Neuronal stem cell (in vitro differentiated cells): Measurements from ENCODE around the gene ZC3H7B.

Experiments used
- DNase-seq: peaks from one replicate; pipeline ENCODE4 v3.0.0-alpha.2; 2013; ENCODE audit warnings: low spot score
- H2AFZ ChIP-seq: one replicate; pipeline ENCODE4 v1.6.1; 2013; ENCODE audit warnings: mild to moderate bottlenecking, low read length, inconsistent platforms
- H2AK5ac ChIP-seq: 2 replicates; pipeline ENCODE4 v1.6.1; 2013; ENCODE audit warnings: low read depth, mild to moderate bottlenecking, inconsistent platforms, low read length, moderate library complexity, mixed read lengths
- H2BK120ac ChIP-seq: 2 replicates; pipeline ENCODE4 v1.6.1; 2013; ENCODE audit warnings: low read depth, mild to moderate bottlenecking, inconsistent platforms, low read length, moderate library complexity, mixed read lengths
- H2BK12ac ChIP-seq: one replicate; pipeline ENCODE4 v1.6.1; 2013; ENCODE audit warnings: low read length, inconsistent platforms
- H2BK15ac ChIP-seq: 2 replicates; pipeline ENCODE4 v1.6.1; 2013; ENCODE audit warnings: mild to moderate bottlenecking, low read length, inconsistent platforms, mixed read lengths
- H2BK5ac ChIP-seq: one replicate; pipeline ENCODE4 v1.6.1; 2013; ENCODE audit warnings: inconsistent platforms, mild to moderate bottlenecking, low read length, moderate library complexity
- H3K14ac ChIP-seq: one replicate; pipeline ENCODE4 v1.6.1; 2013; ENCODE audit warnings: low read length, inconsistent platforms
- H3K18ac ChIP-seq: 2 replicates; pipeline ENCODE4 v1.6.1; 2013; ENCODE audit warnings: low read length, inconsistent platforms
- H3K23ac ChIP-seq: 2 replicates; pipeline ENCODE4 v1.6.1; 2013; ENCODE audit warnings: low read depth, mild to moderate bottlenecking, mixed read lengths, low read length, inconsistent platforms; ENCODE audit not compliant: poor library complexity
- H3K27ac ChIP-seq: replicated peaks from 3 replicates; pipeline ENCODE4 v1.5.1; 2013; ENCODE audit warnings: low read length, inconsistent platforms
- H3K27me3 ChIP-seq, 3 experiments: 2 replicates each; pipeline ENCODE4 v1.6.1; 2013; ENCODE audit warnings: low read length in 3 of 3, mild to moderate bottlenecking in 2 of 3, inconsistent platforms in 1 of 3, low read depth in 1 of 3, mixed read lengths in 1 of 3, moderate library complexity in 1 of 3; ENCODE audit not compliant: control insufficient read depth in 3 of 3, insufficient read depth in 3 of 3
- H3K36me3 ChIP-seq, 2 donors: replicated peaks in 1 of 2; 2 replicates each; pipeline ENCODE4 v1.6.1; 2013; ENCODE audit warnings: low read length in 2 of 2; ENCODE audit not compliant: control insufficient read depth in 2 of 2, insufficient read depth in 2 of 2
- H3K4ac ChIP-seq: 2 replicates; pipeline ENCODE4 v1.6.1; 2013; ENCODE audit warnings: inconsistent platforms, mild to moderate bottlenecking, low read length, moderate library complexity
- H3K4me1 ChIP-seq, 2 donors: 1 replicate in 1 of 2; 2 replicates in 1 of 2; pipeline ENCODE4 v1.6.1; 2013; ENCODE audit warnings: low read length in 2 of 2, low read depth in 1 of 2; ENCODE audit not compliant: control insufficient read depth in 2 of 2, insufficient read depth in 1 of 2
- H3K4me2 ChIP-seq: one replicate; pipeline ENCODE4 v1.6.1; 2013; ENCODE audit warnings: mild to moderate bottlenecking, low read length, inconsistent platforms; ENCODE audit not compliant: insufficient read depth, poor library complexity, severe bottlenecking
- H3K4me3 ChIP-seq, 2 donors: 2 replicates each; pipeline ENCODE4 v1.5.1; 2013; ENCODE audit warnings: low read length in 2 of 2, mild to moderate bottlenecking in 2 of 2, inconsistent platforms in 1 of 2, moderate library complexity in 1 of 2
- H3K79me1 ChIP-seq: one replicate; pipeline ENCODE4 v1.6.1; 2013; ENCODE audit warnings: low read depth, mild to moderate bottlenecking, inconsistent platforms, low read length, moderate library complexity
- H3K9ac ChIP-seq: one replicate; pipeline ENCODE4 v1.6.1; 2013; ENCODE audit warnings: mild to moderate bottlenecking, low read depth, low read length, inconsistent platforms; ENCODE audit not compliant: poor library complexity
- H3K9me3 ChIP-seq, 2 donors: replicated peaks in 1 of 2; 2 replicates each; pipeline versions ENCODE3 to v1.6.1; 2013; ENCODE audit warnings: low read length in 2 of 2, mild to moderate bottlenecking in 2 of 2, inconsistent platforms in 1 of 2, low read depth in 1 of 2, mixed read lengths in 1 of 2, moderate library complexity in 1 of 2; ENCODE audit not compliant: control insufficient read depth in 2 of 2, insufficient read depth in 1 of 2
- H4K8ac ChIP-seq: one replicate; pipeline ENCODE4 v1.6.1; 2013; ENCODE audit warnings: low read depth, mild to moderate bottlenecking, inconsistent platforms, low read length, moderate library complexity
- H4K91ac ChIP-seq: one replicate; pipeline ENCODE4 v1.6.1; 2013; ENCODE audit warnings: low read length, low read depth, mild to moderate bottlenecking, inconsistent platforms; ENCODE audit not compliant: poor library complexity
- WGBS, 2 donors: extraction: QIAGEN DNeasy Blood & Tissue Kit; methylation state at CpG; one replicate each; pipeline ENCODE4 v1.1.7; 2013; ENCODE audit warnings: missing lambda C conversion rate in 2 of 2, mixed read lengths in 1 of 2; ENCODE audit not compliant: insufficient read length in 2 of 2, insufficient replicate concordance in 1 of 2; ENCODE audit errors: extremely low coverage in 2 of 2; 5-methylcytosine and 5-hydroxymethylcytosine counted together

ZC3H7B gene

GRCh38 chr22:41358927-41359326, 57.6 kb downstream of the ZC3H7B start:
- Histone ChIP-seq H3K18ac (peak overlapping the region; percentile 85), H3K14ac (peak overlapping the region; percentile 56), H2AFZ (no peak overlapping the region), H3K9ac (no peak overlapping the region), H2BK15ac (peak overlapping the region; percentile 85), H3K4me2 (peak overlapping the region; percentile 11), H3K36me3 (peaks cover 33 to 59% of the 10 kb centered on the region in 2 donors), H4K8ac (no peak overlapping the region), H3K4me1 (peaks cover 2 to 14% of the 10 kb centered on the region in 2 donors), H3K79me1 (peaks cover 7% of the 10 kb centered on the region), H2AK5ac (peak overlapping the region; percentile 92), H3K4ac (peak overlapping the region; percentile 89), H2BK12ac (no peak overlapping the region), H3K27me3 (no peaks in the 10 kb centered on the region), H3K4me3 (no peak overlapping the region), H3K23ac (peak overlapping the region; percentile 75), H4K91ac (no peak overlapping the region), H2BK5ac (no peak overlapping the region), H3K9me3 (no peaks in the 10 kb centered on the region), H2BK120ac (no peak overlapping the region), H3K27ac (no peak overlapping the region)
- DNase-seq, result no peak
- no CpG with 5 or more reads among the region's 17 CpGs for WGBS, 2 donors

- H4K8ac ChIP-seq, result no peak overlapping the region
- H3K14ac ChIP-seq, result no peak overlapping the region
- H2BK120ac ChIP-seq, result no peak overlapping the region
- WGBS, 2 donors, result no CpG with 5 or more reads among the region's 4 CpGs
- H3K27me3 ChIP-seq, result no peaks in the 10 kb centered on the region
- no peak overlapping the region for H3K4me3 ChIP-seq
- no peaks in the 10 kb centered on the region for H3K9me3 ChIP-seq
- no peak overlapping the region for H2AFZ ChIP-seq
- peaks cover 5% of the 10 kb centered on the region for H3K79me1 ChIP-seq
- no peak overlapping the region for H2AK5ac ChIP-seq
- H3K4ac ChIP-seq, result no peak overlapping the region
- H4K91ac ChIP-seq, result no peak overlapping the region
- peak overlapping the region; percentile 59 for H3K18ac ChIP-seq
- peak overlapping the region; percentile 7 for H3K27ac ChIP-seq
- peaks cover 30 to 55% of the 10 kb centered on the region in 2 donors for H3K36me3 ChIP-seq
- no peak for DNase-seq
- H2BK12ac ChIP-seq, result no peak overlapping the region
- H2BK15ac ChIP-seq, result no peak overlapping the region
- no peak overlapping the region for H3K4me2 ChIP-seq
- H3K9ac ChIP-seq, result no peak overlapping the region
- no peak overlapping the region for H2BK5ac ChIP-seq
- H3K23ac ChIP-seq, result no peak overlapping the region
- peaks cover 2 to 17% of the 10 kb centered on the region in 2 donors for H3K4me1 ChIP-seq
Observed at GRCh38 chr22:41359376-41359775, 58.1 kb downstream of the ZC3H7B start.

- peaks cover 24 to 47% of the 10 kb centered on the region in 2 donors for H3K36me3 ChIP-seq
- DNase-seq, result no peak
- no peak overlapping the region for H2AFZ ChIP-seq
- peak overlapping the region; percentile 48 for H2AK5ac ChIP-seq
- no peak overlapping the region for H3K4me2 ChIP-seq
- H3K27ac ChIP-seq, result peak overlapping the region; percentile 39
- H3K4me3 ChIP-seq, result peak overlapping the region in 1 of 2 donors; percentile 10
- peaks cover 5% of the 10 kb centered on the region for H3K79me1 ChIP-seq
- peak overlapping the region; percentile 96 for H3K18ac ChIP-seq
- no peak overlapping the region for H4K91ac ChIP-seq
- H3K4me1 ChIP-seq, result peaks cover 5 to 20% of the 10 kb centered on the region in 2 donors
- no peak overlapping the region for H4K8ac ChIP-seq
- no peak overlapping the region for H3K23ac ChIP-seq
- H3K9ac ChIP-seq, result no peak overlapping the region
- no peak overlapping the region for H2BK5ac ChIP-seq
- H3K14ac ChIP-seq, result no peak overlapping the region
- H3K4ac ChIP-seq, result no peak overlapping the region
- no CpG with 5 or more reads among the region's 11 CpGs for WGBS, 2 donors
- no peaks in the 10 kb centered on the region for H3K27me3 ChIP-seq
- peak overlapping the region; percentile 73 for H2BK120ac ChIP-seq
- peak overlapping the region; percentile 88 for H2BK12ac ChIP-seq
- peak overlapping the region; percentile 19 for H2BK15ac ChIP-seq
- H3K9me3 ChIP-seq, result no peaks in the 10 kb centered on the region
Observed at GRCh38 chr22:41360126-41360525, 58.8 kb downstream of the ZC3H7B start.

DNA sequence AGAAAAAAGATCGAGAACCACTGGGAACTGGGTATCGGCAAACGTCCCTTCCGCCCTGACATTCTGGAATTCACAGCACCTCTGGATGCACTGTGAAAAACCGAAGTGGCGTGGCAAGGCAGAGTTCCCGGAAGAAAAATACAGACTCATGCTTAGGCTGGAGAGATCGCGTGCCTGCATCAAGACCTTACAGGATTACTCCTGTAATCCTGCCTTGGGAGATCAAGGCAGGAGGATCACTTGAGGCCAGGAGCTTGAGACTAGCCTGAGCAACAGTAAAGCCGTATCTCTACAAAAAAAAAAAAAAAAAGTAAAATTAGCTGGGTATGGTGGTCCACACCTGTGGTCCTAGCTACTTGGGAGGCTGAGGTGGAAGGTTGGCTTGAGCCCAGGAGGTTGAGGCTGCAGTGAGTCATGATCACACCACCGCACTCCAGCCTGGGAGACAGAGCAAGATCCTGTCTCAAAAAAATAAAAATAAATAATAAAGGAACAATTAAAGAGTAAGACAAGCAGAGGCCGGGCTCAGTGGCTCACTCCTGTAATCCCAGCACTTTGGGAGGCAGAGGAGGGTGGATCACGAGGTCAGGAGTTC, 60.5 kb downstream of the ZC3H7B start:
- Histone ChIP-seq H3K4me3 (no peak overlapping the region), H3K4ac (no peak overlapping the region), H3K23ac (no peak overlapping the region), H3K36me3 (peaks cover 9 to 30% of the 10 kb centered on the region in 2 donors), H3K9me3 (no peaks in the 10 kb centered on the region), H3K27ac (no peak overlapping the region), H3K27me3 (peaks cover 0 to 3% (median 0%) of the 10 kb centered on the region in 3 experiments), H4K8ac (no peak overlapping the region), H4K91ac (no peak overlapping the region), H2AK5ac (no peak overlapping the region), H2BK12ac (no peak overlapping the region), H2BK120ac (no peak overlapping the region), H2BK5ac (no peak overlapping the region), H3K79me1 (peaks cover 5% of the 10 kb centered on the region), H3K18ac (peak overlapping the region; percentile 54), H3K9ac (no peak overlapping the region), H2BK15ac (no peak overlapping the region), H3K4me2 (no peak overlapping the region), H2AFZ (no peak overlapping the region), H3K4me1 (peaks cover 6 to 21% of the 10 kb centered on the region in 2 donors), H3K14ac (peak overlapping the region; percentile 66)
- no peak for DNase-seq
- no CpG with 5 or more reads among the region's 13 CpGs for WGBS, 2 donors
